ENCODE data around the gene GRHL1.
A peak's percentile ranks its signal among the peaks of the same experiment; 100 is the strongest.

GRHL1 gene

GRCh38 chr2:9995059-9995458, 43.6 kb downstream of the GRHL1 start:
- DNase-seq: no peak

- DNase-seq: no peak
These were observed 44.8 kb downstream of the GRHL1 start for GRCh38 chr2:9996321-9996720.

- DNase-seq: no peak
These were observed 46.4 kb downstream of the GRHL1 start for GRCh38 chr2:9997936-9998335.

GRCh38 chr2:9998916-9999654, 47.6 kb downstream of the GRHL1 start:
- no peak for DNase-seq

GRCh38 chr2:9999693-10000092, 48.2 kb downstream of the GRHL1 start:
- DNase-seq: no peak

GRCh38 chr2:10000541-10000940, 49.0 kb downstream of the GRHL1 start:
- no peak for DNase-seq

GRCh38 chr2:10001586-10001985, 50.1 kb downstream of the GRHL1 start:
- no peak for DNase-seq

GRCh38 chr2:10002109-10002508, 50.6 kb downstream of the GRHL1 start:
- DNase-seq: no peak

- DNase-seq: no peak
These were observed 51.2 kb downstream of the GRHL1 start for GRCh38 chr2:10002681-10003080.

- no peak for DNase-seq
These were observed 52.0 kb downstream of the GRHL1 start for GRCh38 chr2:10003206-10004125.

GRCh38 chr2:10004401-10004800, 52.9 kb downstream of the GRHL1 start:
- no peak for DNase-seq

GRCh38 chr2:10004836-10005235, 53.3 kb downstream of the GRHL1 start:
- no peak for DNase-seq

GRCh38 chr2:10005461-10006235, 54.2 kb downstream of the GRHL1 start:
- no peak for DNase-seq

GRCh38 chr2:10006236-10007161, 55.0 kb downstream of the GRHL1 start:
- DNase-seq: peak; percentile 70

- no peak for DNase-seq
These were observed 55.9 kb downstream of the GRHL1 start for GRCh38 chr2:10007435-10007834.

GRCh38 chr2:10007921-10008808, 56.7 kb downstream of the GRHL1 start:
- DNase-seq: peak; percentile 65

GRCh38 chr2:10008809-10009176, 57.3 kb downstream of the GRHL1 start:
- DNase-seq: no peak

GRCh38 chr2:10009271-10009810, 57.8 kb downstream of the GRHL1 start:
- no peak for DNase-seq

- no peak for DNase-seq
These were observed 58.6 kb downstream of the GRHL1 start for GRCh38 chr2:10009811-10010781.

All from retina (tissue), 1 donor.